Thyroid gland (tissue), 4 donors: Measurements from ENCODE around the gene FBXO41.

Experiments
- POLR2A ChIP-seq, 2 donors: fragments of 450-650 bp; IDR thresholded peaks; one replicate each; pipeline ENCODE4 v1.6.1; 2017; ENCODE audit warnings: antibody characterized with exemption in 2 of 2, mild to moderate bottlenecking in 2 of 2, moderate library complexity in 1 of 2
- TF ChIP-seq, protein P1 (sequence below), 6 experiments: fragments of 200-600 bp in 3 of 6; fragments of 450-650 bp in 3 of 6; sonication (generic) in 3 of 6; IDR thresholded peaks; one replicate each; pipeline ENCODE4 v1.5.1; 2016 to 2019; ENCODE audit warnings: antibody characterized with exemption in 6 of 6, mild to moderate bottlenecking in 2 of 6, inconsistent platforms in 1 of 6, moderate library complexity in 1 of 6

DNA sequence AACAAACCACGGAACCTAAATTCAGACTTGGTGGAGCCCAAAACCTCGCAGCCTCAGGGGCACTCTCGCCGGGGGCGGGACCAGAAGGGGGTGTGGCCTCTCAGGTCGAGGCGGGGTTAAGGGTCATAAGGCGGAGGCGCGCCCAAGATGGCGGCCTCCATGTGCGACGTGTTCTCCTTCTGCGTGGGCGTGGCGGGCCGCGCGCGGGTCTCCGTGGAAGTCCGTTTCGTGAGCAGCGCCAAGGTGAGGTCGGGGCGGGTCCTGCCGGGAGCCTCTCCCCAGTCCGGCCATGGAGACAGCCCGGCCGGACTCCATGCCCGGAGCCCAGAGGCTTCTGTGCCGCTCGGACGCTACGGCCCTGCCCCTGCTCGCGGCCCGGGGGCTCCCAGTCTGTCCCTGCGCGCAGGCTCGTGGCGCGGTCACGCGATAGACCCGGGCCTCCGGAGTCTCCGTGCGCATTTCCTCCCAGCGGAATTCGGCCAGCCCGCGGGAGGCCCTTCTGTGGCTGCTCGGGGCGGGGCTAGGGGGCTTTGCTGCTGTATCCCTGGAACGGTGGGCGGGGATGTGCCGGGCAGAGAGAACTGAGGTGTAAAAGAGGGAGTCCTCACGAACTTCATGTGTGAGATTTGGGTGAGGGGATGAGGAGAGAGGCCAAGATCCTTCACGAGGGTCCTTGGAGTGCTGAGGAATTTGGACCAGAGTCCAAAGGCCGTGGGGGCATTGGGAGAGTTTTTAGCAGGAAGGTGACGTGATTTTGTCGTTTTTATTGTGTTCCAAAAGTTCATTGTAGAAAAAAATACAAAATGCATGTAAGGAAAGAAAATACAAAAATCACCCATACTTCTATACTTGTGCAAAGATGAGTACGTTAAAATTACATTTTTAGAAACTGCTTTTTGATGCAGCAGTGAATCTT lies 69.9 kb downstream of the FBXO41 start, which contains the start of gene SMYD5:
- TF ChIP-seq, protein P1, sequence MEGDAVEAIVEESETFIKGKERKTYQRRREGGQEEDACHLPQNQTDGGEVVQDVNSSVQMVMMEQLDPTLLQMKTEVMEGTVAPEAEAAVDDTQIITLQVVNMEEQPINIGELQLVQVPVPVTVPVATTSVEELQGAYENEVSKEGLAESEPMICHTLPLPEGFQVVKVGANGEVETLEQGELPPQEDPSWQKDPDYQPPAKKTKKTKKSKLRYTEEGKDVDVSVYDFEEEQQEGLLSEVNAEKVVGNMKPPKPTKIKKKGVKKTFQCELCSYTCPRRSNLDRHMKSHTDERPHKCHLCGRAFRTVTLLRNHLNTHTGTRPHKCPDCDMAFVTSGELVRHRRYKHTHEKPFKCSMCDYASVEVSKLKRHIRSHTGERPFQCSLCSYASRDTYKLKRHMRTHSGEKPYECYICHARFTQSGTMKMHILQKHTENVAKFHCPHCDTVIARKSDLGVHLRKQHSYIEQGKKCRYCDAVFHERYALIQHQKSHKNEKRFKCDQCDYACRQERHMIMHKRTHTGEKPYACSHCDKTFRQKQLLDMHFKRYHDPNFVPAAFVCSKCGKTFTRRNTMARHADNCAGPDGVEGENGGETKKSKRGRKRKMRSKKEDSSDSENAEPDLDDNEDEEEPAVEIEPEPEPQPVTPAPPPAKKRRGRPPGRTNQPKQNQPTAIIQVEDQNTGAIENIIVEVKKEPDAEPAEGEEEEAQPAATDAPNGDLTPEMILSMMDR (IDR thresholded peaks at IDR 0.05): no peak
- peak in 1 of 2 donors; percentile 44 for TF ChIP-seq POLR2A (IDR thresholded peaks at IDR 0.05)
